ENCODE measurements around the gene WFDC11.

WFDC11 gene

GRCh38 chr20:45621593-45621992 is 48.4 kb downstream of the WFDC11 start:
- DNase-seq = no peak

- no peak for DNase-seq
Observed at GRCh38 chr20:45617591-45617990, 52.4 kb downstream of the WFDC11 start.

- no peak for DNase-seq
Observed at GRCh38 chr20:45612314-45612713, 57.7 kb downstream of the WFDC11 start.

GRCh38 chr20:45611054-45611453 is 59.0 kb downstream of the WFDC11 start:
- DNase-seq = no peak

DNA sequence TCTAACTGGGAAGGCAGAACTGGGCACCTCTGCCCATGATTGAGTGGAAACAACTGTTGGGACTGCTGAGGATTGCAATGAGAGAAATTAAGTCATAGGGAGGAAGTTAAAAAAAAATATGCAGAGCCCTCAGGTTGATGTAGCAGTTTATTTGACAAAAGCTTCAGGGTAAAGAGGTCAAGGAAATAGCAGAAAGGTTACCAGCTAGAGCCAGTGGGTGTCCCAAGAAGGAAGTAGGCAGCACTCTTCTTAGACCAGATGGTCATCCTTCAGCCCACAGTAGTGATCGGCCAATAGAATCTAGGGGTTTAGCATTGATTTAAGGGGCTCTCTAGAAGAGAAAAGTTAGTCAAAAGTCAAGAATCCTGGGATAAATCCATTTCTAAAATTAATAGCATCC is 62.2 kb downstream of the WFDC11 start:
- no peak for DNase-seq
